Esophagus squamous epithelium (tissue), 5 donors: ENCODE measurements around the gene SPATS2L. TPM values are rescaled to one million over a fixed set of nuclear protein-coding genes. Genes with fewer than 3 reads are reported as not detected.

Experiments used
- DNase-seq: peaks from one replicate; lab custom pipeline; 2025; lab: John Stamatoyannopoulos, UW
- H3K27ac ChIP-seq, 4 donors: fragments of 200-600 bp; sonication (generic); one replicate each; pipeline ENCODE4 v1.5.1; 2016 to 2019; ENCODE audit warnings: mild to moderate bottlenecking in 1 of 4
- H3K27me3 ChIP-seq, 4 donors: fragments of 200-600 bp; sonication (generic); 1 replicate in 3 of 4; 2 replicates in 1 of 4; pipeline versions ENCODE4 v1.5.1 to v1.6.0; 2017 to 2021; ENCODE audit warnings: antibody characterized with exemption in 1 of 4
- H3K36me3 ChIP-seq, 3 donors: fragments of 200-600 bp; sonication (generic); one replicate each; pipeline ENCODE4 v1.5.1; 2016 to 2019
- H3K4me1 ChIP-seq, 3 donors: fragments of 200-600 bp; sonication (generic); one replicate each; pipeline ENCODE4 v1.5.1; 2017 to 2019
- H3K4me3 ChIP-seq, 4 donors: fragments of 200-600 bp; sonication (generic); 1 replicate in 3 of 4; 2 replicates in 1 of 4; pipeline ENCODE4 v1.5.1; 2016 to 2019; ENCODE audit warnings: mild to moderate bottlenecking in 2 of 4, moderate library complexity in 1 of 4
- H3K9me3 ChIP-seq, 3 donors: fragments of 200-600 bp; sonication (generic); one replicate each; pipeline ENCODE4 v1.5.1; 2016 to 2019
- CTCF ChIP-seq, 6 experiments: fragments of 450-650 bp in 4 of 6; fragments of 200-600 bp in 2 of 6; sonication (generic) in 2 of 6; IDR thresholded peaks; one replicate each; pipeline ENCODE4 v1.5.1; 2016 to 2019; ENCODE audit warnings: antibody characterized with exemption in 6 of 6, mild to moderate bottlenecking in 4 of 6, moderate library complexity in 4 of 6
- POLR2A ChIP-seq, 4 donors: fragments of 450-650 bp; IDR thresholded peaks; one replicate each; pipeline ENCODE4 v1.6.1; 2017; ENCODE audit warnings: antibody characterized with exemption in 4 of 4, mild to moderate bottlenecking in 4 of 4, moderate library complexity in 3 of 4
- WGBS, 2 donors: methylation state at CpG; one replicate each; pipeline ENCODE4 v1.1.5; 2018; 5-methylcytosine and 5-hydroxymethylcytosine counted together
- intact Hi-C: fragments of 100-400 bp; cut with DNase I; formaldehyde crosslinking; loops from one replicate; pipeline ENCODE4 v1.15.0; 2022
- total RNA-seq, 4 donors: library from RNA; depleted of rRNA; stranded (reverse); fragments of >200 nt; gene quantifications; one replicate each; pipeline ENCODE4 v1.1.0, GENCODE V29; 2016
- donor health status: DM: yes; HTN: yes; CAD: no.

SPATS2L gene
- total RNA-seq, 4 donors from 2014 or later, result 53.2 to 91.9 (median 68.3) TPM

GRCh38 chr2:200311139-200311538 lies 4.6 kb downstream of the SPATS2L start:
- peak overlapping the region in 1 of 4 donors; percentile 34 for H3K27ac ChIP-seq
- WGBS, 2 donors, result 66 to 70% methylated on average over 3 of the region's 3 CpGs
- no peaks in the 10 kb centered on the region for H3K9me3 ChIP-seq
- no peaks in the 10 kb centered on the region for H3K27me3 ChIP-seq
- peaks cover 15 to 82% (median 22%) of the 10 kb centered on the region in 3 donors for H3K4me1 ChIP-seq
- no peak for DNase-seq
- H3K4me3 ChIP-seq, result no peak overlapping the region
- TF ChIP-seq POLR2A (IDR thresholded peaks at IDR 0.05), result no peak
- TF ChIP-seq CTCF (IDR thresholded peaks at IDR 0.05), result no peak
- H3K36me3 ChIP-seq, result no peaks in the 10 kb centered on the region
- intact Hi-C loops, result loop anchor here (10.0 kb wide), 1 partner anchor 326 kb away; no protein-coding TSS in a partner anchor

GRCh38 chr2:200314976-200315567 lies 8.6 kb downstream of the SPATS2L start:
- Histone ChIP-seq H3K4me3 (no peak overlapping the region), H3K27ac (no peak overlapping the region), H3K9me3 (no peaks in the 10 kb centered on the region), H3K4me1 (peaks cover 19 to 92% (median 37%) of the 10 kb centered on the region in 3 donors), H3K36me3 (no peaks in the 10 kb centered on the region), H3K27me3 (no peaks in the 10 kb centered on the region)
- TF ChIP-seq POLR2A (IDR thresholded peaks at IDR 0.05) (no peak), CTCF (IDR thresholded peaks at IDR 0.05) (no peak)
- intact Hi-C loops, result loop anchor here (10.0 kb wide), 1 partner anchor 330 kb away; no protein-coding TSS in a partner anchor
- no peak for DNase-seq
- 67 to 83% methylated on average over 7 of the region's 7 CpGs for WGBS, 2 donors

- Histone ChIP-seq H3K36me3 (no peaks in the 10 kb centered on the region), H3K27ac (no peak overlapping the region), H3K4me3 (no peak overlapping the region), H3K4me1 (peaks cover 10 to 92% (median 36%) of the 10 kb centered on the region in 3 donors), H3K27me3 (no peaks in the 10 kb centered on the region), H3K9me3 (no peaks in the 10 kb centered on the region)
- DNase-seq, result no peak
- TF ChIP-seq POLR2A (IDR thresholded peaks at IDR 0.05) (no peak), CTCF (IDR thresholded peaks at IDR 0.05) (no peak)
- intact Hi-C loops, result loop anchor here (10.0 kb wide), 1 partner anchor 333 kb away; no protein-coding TSS in a partner anchor
- 39 to 44% methylated on average over 3 of the region's 3 CpGs for WGBS, 2 donors
These were observed 11.5 kb downstream of the SPATS2L start for GRCh38 chr2:200317975-200318374.

GRCh38 chr2:200318940-200319435 lies 12.5 kb downstream of the SPATS2L start:
- intact Hi-C loops, result loop anchor here (10.0 kb wide), 1 partner anchor 334 kb away; no protein-coding TSS in a partner anchor
- TF ChIP-seq POLR2A (IDR thresholded peaks at IDR 0.05) (no peak), CTCF (IDR thresholded peaks at IDR 0.05) (no peak)
- H3K36me3 ChIP-seq, result no peaks in the 10 kb centered on the region
- H3K27me3 ChIP-seq, result no peaks in the 10 kb centered on the region
- no peak for DNase-seq
- 82 to 84% methylated on average over 10 of the region's 10 CpGs for WGBS, 2 donors
- H3K4me1 ChIP-seq, result peaks cover 10 to 97% (median 35%) of the 10 kb centered on the region in 3 donors
- H3K4me3 ChIP-seq, result no peak overlapping the region
- peak overlapping the region in 1 of 4 donors; percentile 5 for H3K27ac ChIP-seq
- no peaks in the 10 kb centered on the region for H3K9me3 ChIP-seq
